ENCODE data around the gene ADRA2A.

The ADRA2A gene

GRCh38 chr10:111113238-111113960, 36.6 kb downstream of the ADRA2A start:
- CTCF ChIA-PET: interaction anchor here (1.3 kb wide), 1 partner anchor 8 kb away, joined by 4 read pairs; no protein-coding TSS in a partner anchor
- POLR2A ChIA-PET: no interaction called here
- no peak for TF ChIP-seq CTCF (IDR thresholded peaks at IDR 0.05; ENCODE audit: control extremely low read depth, extremely low read depth, low read depth, missing control alignments)
- no peak for DNase-seq (ENCODE audit: extremely low spot score)

- CTCF ChIA-PET: interaction anchor here (1.2 to 1.3 kb wide), 2 partner anchors 8 to 9 kb away, joined by 3 to 4 read pairs; no protein-coding TSS in a partner anchor
- no peak for TF ChIP-seq CTCF (IDR thresholded peaks at IDR 0.05; ENCODE audit: control extremely low read depth, extremely low read depth, low read depth, missing control alignments)
- POLR2A ChIA-PET: no interaction called here
- DNase-seq (ENCODE audit: extremely low spot score): no peak
Measured at GRCh38 chr10:111113961-111114757, 37.3 kb downstream of the ADRA2A start.

- DNase-seq (ENCODE audit: extremely low spot score): no peak
- CTCF ChIA-PET: interaction anchor here (1.2 to 1.3 kb wide), 2 partner anchors 8 to 9 kb away, joined by 3 to 4 read pairs; no protein-coding TSS in a partner anchor
- POLR2A ChIA-PET: no interaction called here
- no peak for TF ChIP-seq CTCF (IDR thresholded peaks at IDR 0.05; ENCODE audit: control extremely low read depth, extremely low read depth, low read depth, missing control alignments)
Measured at GRCh38 chr10:111114758-111115500, 38.1 kb downstream of the ADRA2A start.

- CTCF ChIA-PET: no interaction called here
- no peak for TF ChIP-seq CTCF (IDR thresholded peaks at IDR 0.05; ENCODE audit: control extremely low read depth, extremely low read depth, low read depth, missing control alignments)
- POLR2A ChIA-PET: no interaction called here
- DNase-seq (ENCODE audit: extremely low spot score): no peak
Measured at GRCh38 chr10:111116211-111116610, 39.4 kb downstream of the ADRA2A start.

- ChIA-PET CTCF (no interaction called here), POLR2A (no interaction called here)
- no peak for TF ChIP-seq CTCF (IDR thresholded peaks at IDR 0.05; ENCODE audit: control extremely low read depth, extremely low read depth, low read depth, missing control alignments)
- DNase-seq (ENCODE audit: extremely low spot score): no peak
Measured at GRCh38 chr10:111116762-111117445, 40.1 kb downstream of the ADRA2A start.

Measured in GM10248 (cell line).